ELR (cell line): ENCODE results near the gene SLC25A20.
"Not testable (repeated sequence)": the region's sequence is repeated elsewhere in the genome, so short reads cannot be mapped to it uniquely, and the experiment has no call there.

Source experiments
- DNase-seq: peaks from one replicate; pipeline ENCODE4 v3.0.0-alpha.2; 2015; ENCODE audit warnings: low read depth

SLC25A20 gene

DNA sequence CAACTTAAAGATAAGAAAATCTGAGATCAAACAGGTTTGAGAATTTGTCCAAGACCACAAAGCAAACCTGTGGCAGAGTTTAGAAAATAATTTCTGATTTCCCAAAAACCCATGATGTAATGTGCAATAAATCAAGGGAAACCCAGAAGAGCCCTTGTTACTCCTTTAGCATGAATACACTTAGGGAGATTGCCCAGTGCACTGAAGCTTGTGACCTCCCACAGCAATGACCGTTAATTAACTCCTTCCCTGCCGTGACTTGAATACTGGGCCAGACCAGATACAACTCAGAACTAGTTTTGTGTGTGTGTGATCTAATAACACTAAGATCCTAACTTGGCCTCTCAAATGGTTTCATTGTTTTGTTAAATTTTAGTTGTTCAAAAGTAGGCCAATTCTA lies 53.5 kb downstream of the SLC25A20 start:
- DNase-seq, result peak; percentile 9

- no peak for DNase-seq
Observed at GRCh38 chr3:48837163-48837562, 61.5 kb downstream of the SLC25A20 start.

GRCh38 chr3:48835650-48836366 lies 62.9 kb downstream of the SLC25A20 start:
- DNase-seq, result no peak

DNA sequence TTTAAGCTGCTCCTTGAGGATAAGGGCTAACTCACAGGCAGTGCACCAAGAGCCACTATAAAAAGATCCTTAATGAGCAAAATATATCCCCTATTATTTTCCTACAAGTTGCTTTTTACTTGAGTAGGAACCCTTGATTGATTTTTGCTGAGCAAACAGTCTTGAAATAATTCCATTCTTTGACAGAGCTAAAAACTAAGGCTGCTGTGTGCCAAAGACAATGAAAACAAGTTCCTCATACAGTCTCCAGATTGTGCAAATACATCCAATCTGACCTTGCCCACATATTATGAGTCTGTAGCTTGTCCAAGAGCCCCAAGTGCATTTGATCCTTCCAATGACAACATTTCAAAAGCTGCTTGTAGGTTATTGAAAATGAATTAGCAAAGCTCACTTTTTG lies 66.0 kb downstream of the SLC25A20 start:
- DNase-seq, result no peak

DNA sequence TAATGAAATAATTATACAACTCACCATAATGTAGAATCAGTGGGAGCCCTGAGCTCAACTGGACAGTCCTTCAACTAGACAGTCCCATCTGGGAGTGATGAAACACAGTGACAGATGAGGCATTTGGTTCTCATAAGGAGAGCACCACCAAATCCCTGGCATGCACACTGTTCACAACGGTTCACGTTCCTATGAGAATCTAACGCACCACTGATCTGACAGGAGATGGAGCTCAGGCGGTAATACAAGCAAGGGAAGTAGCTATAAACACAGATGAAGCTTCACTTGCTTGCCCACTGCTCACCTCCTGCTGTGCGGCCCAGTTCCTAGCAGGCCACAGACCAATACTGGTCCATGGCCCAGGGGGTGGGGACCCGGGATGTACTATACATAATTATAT lies 68.0 kb downstream of the SLC25A20 start:
- no peak for DNase-seq

DNA sequence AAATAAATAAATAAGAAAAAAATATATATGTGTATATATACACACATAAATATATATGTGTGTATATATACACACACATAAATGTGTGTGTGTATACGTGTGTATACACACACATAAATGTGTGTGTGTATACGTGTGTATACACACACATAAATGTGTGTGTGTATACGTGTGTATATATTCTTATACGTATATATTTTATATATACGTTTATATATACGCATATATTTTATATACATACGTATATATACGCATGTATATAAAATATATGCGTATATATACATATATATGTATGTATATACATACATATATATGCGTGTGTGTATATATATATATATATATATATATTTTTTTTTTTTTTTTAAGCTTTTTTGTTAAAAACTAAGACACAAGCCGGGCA lies 69.2 kb downstream of the SLC25A20 start:
- DNase-seq, result not testable (repeated sequence)

GRCh38 chr3:48827874-48828273 lies 70.8 kb downstream of the SLC25A20 start:
- not testable (repeated sequence) for DNase-seq

DNA sequence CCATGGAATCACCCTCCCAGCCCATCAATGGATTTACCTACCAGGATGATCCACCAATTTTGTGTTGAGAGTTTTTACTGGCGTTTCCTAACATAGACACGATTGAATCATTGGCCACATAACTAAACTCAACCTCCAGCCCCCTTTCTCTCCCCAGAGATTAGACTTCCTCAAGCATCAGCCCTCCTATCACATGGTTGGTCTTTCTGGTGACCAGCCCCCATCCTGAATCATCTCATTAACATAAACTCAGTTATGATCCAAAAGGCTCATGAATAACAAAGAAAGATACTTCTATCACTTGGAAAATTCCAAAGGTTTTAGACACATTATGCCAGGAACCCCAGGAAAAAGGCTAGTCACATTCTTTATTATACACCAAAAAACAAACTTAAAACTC lies 72.2 kb downstream of the SLC25A20 start:
- peak; percentile 88 for DNase-seq

- peak; percentile 42 for DNase-seq
Observed at GRCh38 chr3:48820612-48821324, 77.9 kb downstream of the SLC25A20 start.

GRCh38 chr3:48819234-48820221 lies 79.2 kb downstream of the SLC25A20 start:
- DNase-seq, result no peak

GRCh38 chr3:48811524-48811923 lies 87.2 kb downstream of the SLC25A20 start:
- no peak for DNase-seq
